ENCODE results near the gene RPL37.

Gene RPL37

DNA sequence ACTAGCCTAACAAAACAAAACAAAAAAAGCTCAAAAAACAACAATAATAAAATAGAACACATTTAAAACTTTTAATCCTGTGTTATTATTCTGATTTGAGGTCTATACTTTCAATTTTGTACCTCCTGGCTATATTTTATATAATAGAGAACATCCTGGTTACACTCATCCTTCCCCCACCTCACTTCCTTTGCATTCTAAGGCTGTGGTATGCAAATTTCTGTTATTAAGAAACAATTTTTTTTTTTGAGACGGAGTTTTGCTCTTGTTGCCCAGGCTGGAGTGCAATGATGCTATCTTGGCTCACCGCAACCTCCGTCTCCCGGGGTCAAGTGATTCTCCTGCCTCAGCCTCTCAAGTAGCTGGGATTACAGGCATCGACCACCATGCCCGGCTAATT, 3.1 kb upstream of the RPL37 start:
- H3K27me3 ChIP-seq (ENCODE audit: control insufficient read depth in 5 of 5, insufficient read depth in 4 of 5, low read length in 5 of 5): no peaks in the 10 kb centered on the region
- H3K9me3 ChIP-seq (ENCODE audit: control insufficient read depth in 5 of 5, low read length in 5 of 5): no peaks in the 10 kb centered on the region
- H3K9ac ChIP-seq (ENCODE audit: low read length in 5 of 5): no peak overlapping the region
- no peak overlapping the region for H3K4me3 ChIP-seq (ENCODE audit: low read depth in 1 of 5, low read length in 5 of 5)
- peaks cover 8 to 42% (median 38%) of the 10 kb centered on the region in 5 donors for H3K4me1 ChIP-seq (ENCODE audit: control insufficient read depth in 5 of 5, insufficient read depth in 5 of 5, low read length in 5 of 5)
- no peak overlapping the region for H3K27ac ChIP-seq (ENCODE audit: low read depth, low read length)
- H3K36me3 ChIP-seq (ENCODE audit: control insufficient read depth in 5 of 5, insufficient read depth in 5 of 5, low read length in 5 of 5): peaks cover 2 to 10% (median 7%) of the 10 kb centered on the region in 5 donors

GRCh38 chr5:40834391-40834848, 602 bp downstream of the RPL37 start:
- H3K27me3 ChIP-seq (ENCODE audit: control insufficient read depth in 5 of 5, insufficient read depth in 4 of 5, low read length in 5 of 5): no peaks in the 10 kb centered on the region
- H3K4me1 ChIP-seq (ENCODE audit: control insufficient read depth in 5 of 5, insufficient read depth in 5 of 5, low read length in 5 of 5): peaks cover 8 to 37% (median 27%) of the 10 kb centered on the region in 5 donors
- peaks cover 24 to 44% (median 43%) of the 10 kb centered on the region in 5 donors for H3K36me3 ChIP-seq (ENCODE audit: control insufficient read depth in 5 of 5, insufficient read depth in 5 of 5, low read length in 5 of 5)
- H3K27ac ChIP-seq (ENCODE audit: low read depth, low read length): peak overlapping the region; percentile 96
- no peaks in the 10 kb centered on the region for H3K9me3 ChIP-seq (ENCODE audit: control insufficient read depth in 5 of 5, low read length in 5 of 5)
- peak overlapping the region; percentile 88 to 99 (median 98) for H3K4me3 ChIP-seq (ENCODE audit: low read depth in 1 of 5, low read length in 5 of 5)
- peak overlapping the region; percentile 89 to 98 (median 94) for H3K9ac ChIP-seq (ENCODE audit: low read length in 5 of 5)

DNA sequence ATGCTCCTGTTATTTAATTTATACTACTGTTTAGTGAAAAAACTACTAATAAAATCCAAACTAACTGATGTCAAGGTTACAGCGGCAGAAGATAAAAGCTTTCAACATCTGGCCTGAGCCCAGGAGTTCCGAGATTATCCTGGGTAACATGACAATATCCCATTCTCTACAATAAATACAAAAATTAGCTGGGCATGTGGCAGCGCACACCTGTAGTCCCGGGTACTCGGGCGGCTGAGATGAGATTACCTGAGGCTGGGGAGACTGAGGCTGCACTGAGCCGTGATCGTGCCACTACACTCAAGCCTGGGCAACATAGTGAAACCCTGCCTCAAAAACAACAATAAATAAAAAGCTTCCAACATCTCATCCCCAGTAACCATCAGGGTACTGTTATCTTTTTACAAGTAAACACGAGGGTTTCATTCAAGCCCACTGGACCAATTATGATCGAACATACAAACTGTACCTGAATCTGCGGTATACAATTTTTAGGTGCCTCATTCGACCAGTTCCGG, 1.3 kb downstream of the RPL37 start:
- Histone ChIP-seq H3K36me3 (ENCODE audit: control insufficient read depth in 5 of 5, insufficient read depth in 5 of 5, low read length in 5 of 5) (peaks cover 31 to 51% (median 50%) of the 10 kb centered on the region in 5 donors), H3K4me1 (ENCODE audit: control insufficient read depth in 5 of 5, insufficient read depth in 5 of 5, low read length in 5 of 5) (peaks cover 8 to 37% (median 27%) of the 10 kb centered on the region in 5 donors), H3K9me3 (ENCODE audit: control insufficient read depth in 5 of 5, low read length in 5 of 5) (no peaks in the 10 kb centered on the region), H3K27me3 (ENCODE audit: control insufficient read depth in 5 of 5, insufficient read depth in 4 of 5, low read length in 5 of 5) (no peaks in the 10 kb centered on the region), H3K9ac (ENCODE audit: low read length in 5 of 5) (peak overlapping the region; percentile 89 to 98 (median 94)), H3K4me3 (ENCODE audit: low read depth in 1 of 5, low read length in 5 of 5) (peak overlapping the region; percentile 88 to 99 (median 98)), H3K27ac (ENCODE audit: low read depth, low read length) (peak overlapping the region; percentile 96)

- Histone ChIP-seq H3K4me1 (ENCODE audit: control insufficient read depth in 5 of 5, insufficient read depth in 5 of 5, low read length in 5 of 5) (peaks cover 8 to 37% (median 27%) of the 10 kb centered on the region in 5 donors), H3K27me3 (ENCODE audit: control insufficient read depth in 5 of 5, insufficient read depth in 4 of 5, low read length in 5 of 5) (no peaks in the 10 kb centered on the region), H3K36me3 (ENCODE audit: control insufficient read depth in 5 of 5, insufficient read depth in 5 of 5, low read length in 5 of 5) (peaks cover 42 to 64% (median 64%) of the 10 kb centered on the region in 5 donors), H3K9me3 (ENCODE audit: control insufficient read depth in 5 of 5, low read length in 5 of 5) (no peaks in the 10 kb centered on the region), H3K9ac (ENCODE audit: low read length in 5 of 5) (no peak overlapping the region), H3K27ac (ENCODE audit: low read depth, low read length) (no peak overlapping the region), H3K4me3 (ENCODE audit: low read depth in 1 of 5, low read length in 5 of 5) (no peak overlapping the region)
These were observed 2.7 kb downstream of the RPL37 start for GRCh38 chr5:40832345-40832744.

- Histone ChIP-seq H3K27me3 (ENCODE audit: control insufficient read depth in 5 of 5, insufficient read depth in 4 of 5, low read length in 5 of 5) (no peaks in the 10 kb centered on the region), H3K9ac (ENCODE audit: low read length in 5 of 5) (peak overlapping the region in 1 of 5 donors; percentile 7), H3K36me3 (ENCODE audit: control insufficient read depth in 5 of 5, insufficient read depth in 5 of 5, low read length in 5 of 5) (peaks cover 46 to 72% (median 71%) of the 10 kb centered on the region in 5 donors), H3K4me3 (ENCODE audit: low read depth in 1 of 5, low read length in 5 of 5) (no peak overlapping the region), H3K27ac (ENCODE audit: low read depth, low read length) (no peak overlapping the region), H3K9me3 (ENCODE audit: control insufficient read depth in 5 of 5, low read length in 5 of 5) (no peaks in the 10 kb centered on the region), H3K4me1 (ENCODE audit: control insufficient read depth in 5 of 5, insufficient read depth in 5 of 5, low read length in 5 of 5) (peaks cover 8 to 36% (median 27%) of the 10 kb centered on the region in 5 donors)
These were observed 3.4 kb downstream of the RPL37 start for GRCh38 chr5:40831346-40832210.

- Histone ChIP-seq H3K4me1 (ENCODE audit: control insufficient read depth in 5 of 5, insufficient read depth in 5 of 5, low read length in 5 of 5) (peaks cover 8 to 22% (median 18%) of the 10 kb centered on the region in 5 donors), H3K4me3 (ENCODE audit: low read depth in 1 of 5, low read length in 5 of 5) (no peak overlapping the region), H3K27ac (ENCODE audit: low read depth, low read length) (no peak overlapping the region), H3K27me3 (ENCODE audit: control insufficient read depth in 5 of 5, insufficient read depth in 4 of 5, low read length in 5 of 5) (no peaks in the 10 kb centered on the region), H3K9me3 (ENCODE audit: control insufficient read depth in 5 of 5, low read length in 5 of 5) (no peaks in the 10 kb centered on the region), H3K36me3 (ENCODE audit: control insufficient read depth in 5 of 5, insufficient read depth in 5 of 5, low read length in 5 of 5) (peaks cover 46 to 83% (median 75%) of the 10 kb centered on the region in 5 donors), H3K9ac (ENCODE audit: low read length in 5 of 5) (no peak overlapping the region)
These were observed 5.1 kb downstream of the RPL37 start for GRCh38 chr5:40829748-40830533.

- Histone ChIP-seq H3K4me3 (ENCODE audit: low read depth in 1 of 5, low read length in 5 of 5) (no peak overlapping the region), H3K27ac (ENCODE audit: low read depth, low read length) (no peak overlapping the region), H3K9me3 (ENCODE audit: control insufficient read depth in 5 of 5, low read length in 5 of 5) (no peaks in the 10 kb centered on the region), H3K9ac (ENCODE audit: low read length in 5 of 5) (peak overlapping the region in 1 of 5 donors; percentile 47), H3K27me3 (ENCODE audit: control insufficient read depth in 5 of 5, insufficient read depth in 4 of 5, low read length in 5 of 5) (no peaks in the 10 kb centered on the region), H3K36me3 (ENCODE audit: control insufficient read depth in 5 of 5, insufficient read depth in 5 of 5, low read length in 5 of 5) (peaks cover 46 to 83% (median 74%) of the 10 kb centered on the region in 5 donors), H3K4me1 (ENCODE audit: control insufficient read depth in 5 of 5, insufficient read depth in 5 of 5, low read length in 5 of 5) (peaks cover 5 to 15% (median 14%) of the 10 kb centered on the region in 5 donors)
These were observed 6.0 kb downstream of the RPL37 start for GRCh38 chr5:40828690-40829661.

DNA sequence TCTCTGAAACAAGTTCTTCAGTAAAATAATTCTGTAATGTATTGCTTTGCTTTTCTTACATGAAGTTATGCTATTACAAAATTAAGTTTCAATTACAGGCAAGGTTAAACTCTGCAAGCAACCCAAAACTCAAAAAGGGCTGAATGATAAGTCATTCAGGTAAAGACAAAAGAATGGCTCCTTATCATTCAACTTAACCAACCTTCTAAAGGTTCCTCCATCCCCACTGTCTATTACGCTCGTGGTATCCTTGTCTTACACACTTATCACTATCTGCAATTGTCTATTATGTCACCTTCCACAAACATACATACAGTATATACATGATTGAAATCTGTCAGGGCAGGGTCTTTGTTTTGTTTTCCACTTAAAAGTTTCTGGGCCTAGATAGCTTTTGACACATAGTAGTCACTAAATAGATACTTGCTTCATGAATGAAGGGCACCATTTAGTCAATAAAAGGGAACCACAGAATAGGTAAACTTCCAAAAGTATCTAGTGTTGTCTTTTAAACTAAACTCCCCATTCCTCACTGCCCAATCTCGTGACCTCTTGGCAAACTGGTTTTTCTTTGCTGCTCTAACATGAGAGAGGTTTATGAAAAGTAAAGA, 6.9 kb downstream of the RPL37 start:
- Histone ChIP-seq H3K36me3 (ENCODE audit: control insufficient read depth in 5 of 5, insufficient read depth in 5 of 5, low read length in 5 of 5) (peaks cover 42 to 77% (median 65%) of the 10 kb centered on the region in 5 donors), H3K9me3 (ENCODE audit: control insufficient read depth in 5 of 5, low read length in 5 of 5) (no peaks in the 10 kb centered on the region), H3K4me3 (ENCODE audit: low read depth in 1 of 5, low read length in 5 of 5) (no peak overlapping the region), H3K9ac (ENCODE audit: low read length in 5 of 5) (no peak overlapping the region), H3K27ac (ENCODE audit: low read depth, low read length) (no peak overlapping the region), H3K4me1 (ENCODE audit: control insufficient read depth in 5 of 5, insufficient read depth in 5 of 5, low read length in 5 of 5) (peaks cover 0 to 8% (median 6%) of the 10 kb centered on the region in 5 donors), H3K27me3 (ENCODE audit: control insufficient read depth in 5 of 5, insufficient read depth in 4 of 5, low read length in 5 of 5) (no peaks in the 10 kb centered on the region)
